Esophagus (tissue), 2 donors: ENCODE data around the gene LRRC23. TPM values are rescaled to one million over a fixed set of nuclear protein-coding genes. Genes with fewer than 3 reads are reported as not detected.

ENCODE experiments used
- H3K27ac ChIP-seq, 2 donors: one replicate each; pipeline ENCODE4 v1.5.1; 2013; ENCODE audit warnings: low read depth in 2 of 2, mild to moderate bottlenecking in 2 of 2, inconsistent platforms in 1 of 2, low read length in 1 of 2, moderate library complexity in 1 of 2
- H3K27me3 ChIP-seq, 2 donors: one replicate each; pipeline ENCODE4 v1.6.1; 2013; ENCODE audit warnings: low read length in 2 of 2, control low read depth in 1 of 2, mild to moderate bottlenecking in 1 of 2; ENCODE audit not compliant: insufficient read depth in 2 of 2, control insufficient read depth in 1 of 2
- H3K36me3 ChIP-seq, 2 donors: one replicate each; pipeline ENCODE4 v1.6.1; 2013; ENCODE audit warnings: low read length in 1 of 2; ENCODE audit not compliant: control insufficient read depth in 2 of 2, insufficient read depth in 2 of 2
- H3K4me1 ChIP-seq, 2 donors: one replicate each; pipeline ENCODE4 v1.6.1; 2013; ENCODE audit warnings: low read length in 1 of 2; ENCODE audit not compliant: control insufficient read depth in 2 of 2, insufficient read depth in 2 of 2
- H3K4me3 ChIP-seq, 2 donors: one replicate each; pipeline ENCODE4 v1.5.1; 2013; ENCODE audit warnings: low read length in 2 of 2, mild to moderate bottlenecking in 2 of 2, low read depth in 1 of 2, moderate library complexity in 1 of 2
- H3K9me3 ChIP-seq, 2 donors: one replicate each; pipeline ENCODE4 v1.6.1; 2013; ENCODE audit warnings: mild to moderate bottlenecking in 2 of 2, low read depth in 1 of 2, low read length in 1 of 2, moderate library complexity in 1 of 2; ENCODE audit not compliant: control insufficient read depth in 2 of 2, insufficient read depth in 1 of 2
- WGBS, 2 donors: extraction: QIAGEN DNeasy Blood & Tissue Kit; methylation state at CpG; one replicate each; pipeline ENCODE4 v1.1.7; 2013; 5-methylcytosine and 5-hydroxymethylcytosine counted together
- polyA plus RNA-seq, 2 donors: library from polyadenylated mRNA; stranded (reverse); fragments of 200-250 nt; gene quantifications; one replicate each; pipeline ENCODE4 v1.2.3, GENCODE V29; 2013
- donor health status: healthy with polysubstance abuse.
- donor health status: Bipolar disorder and iron deficiency.

Gene LRRC23
- polyA plus RNA-seq, 2 donors = 3.3 to 3.6 TPM

DNA sequence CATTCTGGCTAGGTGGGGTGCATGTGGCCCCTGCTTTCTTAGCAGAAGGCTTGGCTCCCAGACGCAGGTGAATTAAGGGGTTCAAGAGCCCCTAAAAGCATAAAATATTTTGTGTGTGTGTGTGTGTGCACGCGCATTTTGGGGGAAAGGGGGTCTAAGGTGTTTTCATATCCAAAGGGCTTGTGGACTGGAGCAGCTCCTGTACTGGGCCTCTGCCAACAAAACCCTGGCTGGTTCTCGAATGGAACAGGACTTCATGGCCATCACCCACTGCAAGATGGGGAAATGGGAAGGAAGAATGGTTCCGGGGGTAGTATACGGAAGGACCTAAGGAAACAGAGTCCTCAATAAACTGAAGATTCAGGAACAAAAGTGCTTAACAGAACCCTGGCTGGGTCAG lies 19.2 kb downstream of the LRRC23 start:
- no peak overlapping the region for H3K4me3 ChIP-seq
- peaks cover 0 to 18% of the 10 kb centered on the region in 2 donors for H3K4me1 ChIP-seq
- H3K27me3 ChIP-seq = no peaks in the 10 kb centered on the region
- H3K9me3 ChIP-seq = no peaks in the 10 kb centered on the region
- H3K27ac ChIP-seq = peak overlapping the region in 1 of 2 donors; percentile 98
- 45 to 56% methylated on average over 6 of the region's 6 CpGs for WGBS, 2 donors
- H3K36me3 ChIP-seq = no peaks in the 10 kb centered on the region

DNA sequence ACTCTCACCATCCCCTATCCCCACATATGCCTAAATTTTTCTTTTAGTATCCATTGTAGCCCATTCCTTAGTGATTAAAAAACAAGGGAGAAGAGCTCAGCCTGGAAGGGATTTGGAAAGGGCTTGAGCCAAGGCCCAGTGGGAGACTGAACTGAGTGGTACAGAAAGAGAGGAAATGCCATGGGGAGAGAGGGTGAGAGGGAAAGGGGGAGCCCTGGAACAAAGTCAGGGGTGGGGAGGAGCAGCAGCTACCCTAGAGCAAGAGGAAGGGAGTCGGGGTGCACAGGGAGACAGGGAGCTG lies 20.6 kb downstream of the LRRC23 start:
- H3K27ac ChIP-seq = peak overlapping the region; percentile 94 to 98
- WGBS, 2 donors = 20 to 50% methylated on average over 1 of the region's 1 CpG
- H3K36me3 ChIP-seq = no peaks in the 10 kb centered on the region
- H3K4me3 ChIP-seq = no peak overlapping the region
- no peaks in the 10 kb centered on the region for H3K27me3 ChIP-seq
- peaks cover 0 to 26% of the 10 kb centered on the region in 2 donors for H3K4me1 ChIP-seq
- no peaks in the 10 kb centered on the region for H3K9me3 ChIP-seq

DNA sequence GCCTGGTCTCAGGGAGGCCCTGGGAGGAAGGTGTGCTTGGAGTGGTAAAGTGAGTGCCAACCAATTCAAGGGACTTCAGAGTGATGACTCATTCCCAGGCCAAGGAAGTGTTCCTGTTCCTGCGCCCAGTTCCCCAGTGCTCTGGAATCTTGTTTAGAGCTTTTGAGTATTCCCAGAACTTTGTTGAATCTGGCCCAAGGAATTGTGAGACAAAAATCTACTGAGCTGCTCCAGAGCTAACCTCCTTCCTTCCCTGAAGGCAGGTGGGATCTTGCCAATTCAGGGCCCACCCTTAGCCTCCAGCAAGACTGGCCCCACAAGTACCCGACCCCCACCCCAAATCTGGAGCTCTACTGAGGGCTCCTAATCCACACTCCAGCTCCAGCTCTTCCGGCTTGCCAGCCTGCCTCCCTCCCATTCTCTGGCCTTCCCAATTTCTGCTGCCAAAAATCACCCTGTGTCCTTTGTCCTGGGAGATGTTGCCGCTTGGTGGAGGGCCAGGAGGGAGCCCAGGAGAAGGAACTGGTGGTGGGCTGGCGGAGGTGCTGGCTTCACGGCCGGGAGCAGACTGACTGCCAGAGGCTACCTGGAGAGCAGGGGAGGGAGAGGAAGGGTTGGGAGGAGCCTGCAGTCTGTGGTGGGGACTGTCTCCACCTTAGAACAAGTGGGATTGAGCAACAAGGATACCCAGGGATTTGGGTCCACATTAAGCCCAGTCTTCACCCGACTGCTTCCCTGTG lies 21.1 kb downstream of the LRRC23 start:
- H3K4me1 ChIP-seq = peaks cover 0 to 26% of the 10 kb centered on the region in 2 donors
- H3K27me3 ChIP-seq = no peaks in the 10 kb centered on the region
- peak overlapping the region; percentile 94 to 98 for H3K27ac ChIP-seq
- no peaks in the 10 kb centered on the region for H3K9me3 ChIP-seq
- H3K4me3 ChIP-seq = peak overlapping the region; percentile 17 to 28
- 20 to 21% methylated on average over 8 of the region's 8 CpGs for WGBS, 2 donors
- no peaks in the 10 kb centered on the region for H3K36me3 ChIP-seq

DNA sequence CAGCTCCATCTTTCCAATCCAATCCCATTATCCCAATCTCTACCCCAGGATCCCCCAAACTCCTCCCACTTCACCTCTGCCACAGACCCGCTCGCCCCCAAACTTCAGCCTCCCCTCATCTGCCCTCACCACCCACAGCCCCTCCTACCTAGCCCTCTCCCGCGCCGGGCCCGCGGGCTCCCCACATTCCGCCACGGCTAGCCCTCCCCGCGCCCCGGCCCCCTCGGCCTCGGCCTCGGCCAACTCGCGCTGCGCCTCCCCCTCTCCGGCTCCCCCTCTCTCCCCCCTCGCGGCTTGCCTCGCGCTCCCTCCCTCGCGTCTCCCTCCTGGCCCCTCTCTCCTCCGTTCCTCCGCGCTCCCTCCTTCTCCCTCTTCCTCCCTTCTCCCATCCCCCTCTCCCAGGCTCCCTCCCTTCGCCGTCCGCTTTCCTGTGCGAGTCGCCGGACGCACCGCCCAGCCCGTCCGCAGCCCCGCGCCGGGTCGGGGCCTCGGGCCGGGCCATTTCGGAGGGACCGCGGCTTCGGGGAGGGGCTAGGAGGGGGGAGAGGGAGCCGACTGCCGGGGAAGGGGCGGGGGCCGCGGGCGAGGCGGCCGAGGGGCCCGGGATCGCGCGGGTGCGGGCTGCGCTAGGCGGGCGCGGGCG lies 22.9 kb downstream of the LRRC23 start, which contains the start of gene ATN1:
ATN1 (plus strand) TSS at position 581 of the 643 bp plus-strand sequence. CDS start 6,043 bp downstream, outside the sequence.
- Histone ChIP-seq H3K4me3 (peak within 1 kb of the TSS; percentile 78 to 97), H3K9me3 (no peaks in the 10 kb centered on the region), H3K36me3 (no peaks in the 10 kb centered on the region), H3K27ac (peak within 1 kb of the TSS; percentile 94 to 98), H3K27me3 (no peaks in the 10 kb centered on the region), H3K4me1 (peaks cover 0 to 26% of the 10 kb centered on the region in 2 donors)
- WGBS, 2 donors = 0 to 1% methylated on average over 62 to 66 of the region's 66 CpGs

DNA sequence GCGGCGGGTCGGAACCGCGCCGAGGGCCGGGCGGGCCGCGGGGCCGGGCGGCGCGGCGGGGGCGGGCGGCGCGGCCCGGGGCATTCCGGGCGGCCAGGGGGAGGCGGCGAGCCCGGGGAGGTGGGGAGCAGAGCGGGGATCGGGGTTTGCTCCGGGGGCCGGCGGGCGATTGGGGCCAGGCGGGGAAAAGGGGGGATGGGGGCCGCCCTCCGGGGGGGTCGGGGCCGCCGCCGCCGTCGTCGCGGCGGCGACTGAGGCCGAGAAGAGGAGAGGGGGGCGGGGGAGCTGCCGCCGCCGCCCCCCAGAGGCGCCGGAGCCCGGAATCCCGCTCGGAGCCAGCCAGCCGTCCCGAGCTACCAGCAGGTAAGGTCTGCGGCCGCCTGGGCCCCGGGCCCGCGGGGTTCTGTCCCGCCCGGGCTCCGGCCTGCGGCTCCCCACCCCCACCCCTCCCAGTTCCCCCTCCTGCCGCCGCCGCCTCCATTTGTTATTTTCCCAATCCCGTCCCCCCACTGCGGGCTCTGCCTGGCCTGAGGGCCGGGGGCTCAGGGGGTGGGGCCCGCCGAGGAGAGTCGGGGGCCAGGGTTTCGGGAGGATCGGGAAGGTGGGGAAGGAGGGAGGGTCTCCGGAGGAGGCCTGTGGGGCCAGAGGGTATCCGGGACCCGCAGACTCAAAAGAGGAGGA lies 23.5 kb downstream of the LRRC23 start:
- 0 to 1% methylated on average over 16 to 79 of the region's 79 CpGs for WGBS, 2 donors
- no peaks in the 10 kb centered on the region for H3K36me3 ChIP-seq
- H3K9me3 ChIP-seq = no peaks in the 10 kb centered on the region
- H3K4me3 ChIP-seq = peak overlapping the region; percentile 66 to 97
- no peaks in the 10 kb centered on the region for H3K27me3 ChIP-seq
- peak overlapping the region; percentile 94 to 98 for H3K27ac ChIP-seq
- peaks cover 0 to 26% of the 10 kb centered on the region in 2 donors for H3K4me1 ChIP-seq

DNA sequence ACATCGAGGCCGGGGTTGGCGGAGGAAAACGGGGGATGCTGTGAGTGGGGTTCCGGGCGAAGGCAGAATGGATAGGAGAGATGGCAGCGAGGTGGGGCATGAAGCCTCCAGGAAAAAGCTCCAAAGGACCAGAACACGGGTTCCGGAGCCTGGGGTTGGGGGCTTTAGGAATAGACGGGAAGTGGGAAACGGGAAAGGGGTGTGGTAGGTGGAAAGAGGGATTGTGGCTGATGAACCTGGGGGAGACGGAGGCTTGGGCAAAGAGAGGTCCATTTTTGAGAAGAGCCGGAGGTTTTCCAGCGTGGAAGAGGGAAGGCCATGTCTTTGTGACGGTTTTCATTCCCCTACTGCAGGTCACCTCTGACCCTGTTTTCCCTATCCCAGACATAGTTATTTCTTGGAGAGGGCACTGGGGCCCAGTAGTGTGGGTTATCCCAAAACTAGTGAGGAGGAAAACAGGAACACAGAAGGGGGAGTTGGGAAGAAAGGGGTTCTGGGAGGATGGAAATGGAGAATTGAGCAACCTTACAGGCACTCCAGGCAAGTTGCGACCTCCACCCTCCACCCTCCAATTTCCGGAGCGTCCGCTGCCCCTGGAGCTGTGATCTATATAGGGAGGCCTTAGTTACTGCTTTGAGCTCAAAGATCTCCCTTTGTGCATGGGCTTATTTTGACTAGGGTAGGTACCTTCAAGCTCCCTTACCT lies 24.2 kb downstream of the LRRC23 start:
- H3K4me3 ChIP-seq = peak overlapping the region; percentile 66 to 97
- H3K27me3 ChIP-seq = no peaks in the 10 kb centered on the region
- peaks cover 0 to under 1% of the 10 kb centered on the region in 2 donors for H3K36me3 ChIP-seq
- H3K9me3 ChIP-seq = no peaks in the 10 kb centered on the region
- 8 to 11% methylated on average over 19 of the region's 19 CpGs for WGBS, 2 donors
- peaks cover 0 to 26% of the 10 kb centered on the region in 2 donors for H3K4me1 ChIP-seq
- peak overlapping the region; percentile 94 to 98 for H3K27ac ChIP-seq

DNA sequence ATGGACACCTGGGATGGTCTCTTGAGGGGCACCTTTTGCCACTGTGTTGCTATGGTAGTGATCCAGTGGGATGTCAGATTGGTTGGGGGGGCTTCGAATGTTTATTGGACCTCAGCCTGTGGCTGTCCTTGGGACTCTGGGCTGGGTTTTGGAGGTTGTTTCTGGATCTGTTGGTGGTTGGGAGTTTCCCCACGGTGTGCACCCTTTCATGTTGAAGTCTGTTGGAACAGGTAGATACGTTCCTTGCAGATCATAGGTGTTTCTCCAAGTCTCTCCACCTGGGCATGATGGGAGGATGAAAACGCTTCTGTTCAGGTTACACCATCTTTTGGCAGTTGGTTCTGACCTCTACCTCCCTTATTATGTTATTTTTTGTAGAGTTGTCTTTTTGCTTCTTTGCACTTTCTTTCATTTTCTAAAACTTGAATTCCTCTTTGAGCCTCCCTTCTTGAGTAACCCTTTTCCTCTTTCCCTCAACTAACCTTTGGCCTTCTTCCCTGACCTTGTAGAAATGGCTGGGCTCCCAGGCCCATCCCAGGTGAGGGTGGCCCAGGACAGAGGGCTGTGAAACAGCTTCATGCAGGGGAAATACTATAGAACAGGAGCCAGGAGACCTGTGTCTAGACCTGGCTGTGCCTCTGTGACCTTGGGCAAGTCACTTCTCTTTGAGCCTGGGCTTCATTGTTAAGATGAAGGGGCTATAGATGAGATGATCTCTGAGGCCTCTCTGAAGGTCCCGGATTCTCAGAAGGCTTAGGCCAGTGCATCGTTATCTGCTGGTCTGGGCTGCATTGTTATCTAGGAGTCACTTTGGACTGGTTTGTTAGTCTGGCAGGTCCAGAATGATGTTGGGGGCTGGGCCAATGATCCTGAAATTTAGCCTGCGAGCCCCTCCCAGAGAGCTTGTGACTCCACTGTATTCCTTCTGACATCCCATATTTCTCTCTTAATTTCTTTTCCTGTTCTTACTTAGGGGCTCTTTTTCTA lies 25.1 kb downstream of the LRRC23 start:
- H3K36me3 ChIP-seq = peaks cover 0 to 6% of the 10 kb centered on the region in 2 donors
- H3K4me1 ChIP-seq = peaks cover 0 to 22% of the 10 kb centered on the region in 2 donors
- peak overlapping the region; percentile 66 to 97 for H3K4me3 ChIP-seq
- no peaks in the 10 kb centered on the region for H3K27me3 ChIP-seq
- no peaks in the 10 kb centered on the region for H3K9me3 ChIP-seq
- peak overlapping the region; percentile 94 to 98 for H3K27ac ChIP-seq
- 36 to 45% methylated on average over 7 of the region's 7 CpGs for WGBS, 2 donors

DNA sequence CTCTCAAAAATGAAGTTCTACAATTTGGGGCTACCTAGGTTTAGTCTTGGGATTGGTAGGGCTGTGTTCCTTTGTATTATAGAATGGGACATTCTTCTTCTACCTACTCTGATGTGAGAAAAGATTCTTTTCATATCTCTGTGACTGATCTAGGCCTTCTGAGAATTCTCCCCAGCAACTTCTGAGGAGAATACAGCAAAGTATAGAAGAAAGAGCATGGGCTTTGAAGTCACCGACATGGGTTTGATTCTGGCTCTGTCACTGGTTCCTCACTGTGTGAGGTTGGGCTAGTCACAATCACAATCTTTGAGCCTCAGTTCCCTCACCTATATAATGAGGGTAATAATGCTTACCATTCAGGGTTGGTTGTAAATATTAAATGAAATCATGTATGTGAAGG lies 28.1 kb downstream of the LRRC23 start:
- 43 to 56% methylated on average over 1 of the region's 1 CpG for WGBS, 2 donors
- Histone ChIP-seq H3K27me3 (no peaks in the 10 kb centered on the region), H3K27ac (no peak overlapping the region), H3K36me3 (peaks cover 3 to 21% of the 10 kb centered on the region in 2 donors), H3K4me3 (no peak overlapping the region), H3K9me3 (no peaks in the 10 kb centered on the region), H3K4me1 (peaks cover 0 to 12% of the 10 kb centered on the region in 2 donors)
